KG1 (cell line): Measurements from ENCODE around the gene TTLL10.

Experiments
- DNase-seq: peaks from one replicate; lab custom pipeline; 2025; lab: John Stamatoyannopoulos, UW

TTLL10 gene

DNA sequence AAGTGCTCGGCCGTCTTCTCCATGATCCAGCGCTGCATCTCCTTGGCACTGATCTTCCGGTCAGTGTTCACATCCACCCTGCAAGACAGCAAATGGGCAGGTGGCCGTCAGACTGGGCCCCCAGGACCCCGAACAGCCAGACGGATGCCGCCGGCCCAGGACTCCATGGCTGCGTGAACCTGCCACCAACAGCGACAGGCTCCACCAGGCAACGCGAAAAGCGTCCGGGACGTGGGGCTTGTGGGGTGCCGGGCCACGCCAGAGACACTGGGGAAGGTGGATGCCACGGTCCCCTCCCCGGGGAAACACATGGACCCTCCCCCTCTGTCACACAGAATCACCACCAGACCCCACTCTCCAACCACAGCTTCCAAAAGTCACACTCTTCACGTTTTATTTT, 50.2 kb downstream of the TTLL10 start:
- DNase-seq: no peak

DNA sequence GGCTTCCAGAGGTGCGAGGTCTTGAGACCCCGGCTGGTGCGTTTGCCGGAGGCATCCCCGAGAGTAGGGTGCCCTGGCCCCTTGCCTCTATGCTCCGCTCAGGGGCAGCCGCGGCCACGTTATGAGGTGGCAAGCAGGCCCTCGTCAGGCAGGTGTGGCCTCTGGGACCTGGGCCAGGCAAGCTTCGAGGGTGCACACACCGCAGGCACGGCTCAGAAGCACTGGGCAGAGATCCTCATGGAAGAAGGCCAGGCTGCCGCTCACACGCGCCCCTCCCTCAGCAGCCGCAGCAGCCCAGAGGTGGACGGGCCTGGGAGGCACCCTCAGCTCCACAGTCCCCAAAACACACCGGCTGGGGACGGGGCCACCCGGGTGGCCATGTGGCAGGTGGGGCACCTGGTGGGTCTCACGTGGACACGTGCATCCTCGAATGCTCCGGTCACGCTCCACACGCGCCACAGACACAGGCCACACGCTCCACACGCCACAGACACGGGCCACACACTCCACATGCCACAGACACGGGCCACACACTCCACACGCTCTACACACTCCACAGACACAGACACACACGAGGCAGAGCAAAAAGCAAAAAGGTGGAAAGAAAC, 51.7 kb downstream of the TTLL10 start:
- no peak for DNase-seq

DNA sequence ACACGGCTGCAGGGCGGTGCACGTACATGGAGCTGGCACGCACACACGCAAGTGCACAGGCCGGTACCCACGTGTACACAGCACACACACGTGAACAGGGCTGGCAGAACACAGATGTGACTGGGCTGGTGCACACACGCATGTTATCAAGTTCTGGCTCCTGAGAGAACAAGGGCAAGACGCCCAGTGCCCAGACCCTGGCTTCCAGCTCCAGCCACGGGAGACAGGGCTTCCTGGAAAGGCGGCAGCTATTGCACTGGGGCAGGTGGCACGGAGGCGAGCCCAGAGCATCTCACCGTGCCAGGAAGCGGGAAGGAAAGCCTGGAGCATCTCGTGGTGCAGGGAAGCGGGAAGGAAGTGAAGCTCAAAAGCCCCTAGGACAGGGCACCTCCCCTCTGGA, 52.2 kb downstream of the TTLL10 start:
- no peak for DNase-seq

DNA sequence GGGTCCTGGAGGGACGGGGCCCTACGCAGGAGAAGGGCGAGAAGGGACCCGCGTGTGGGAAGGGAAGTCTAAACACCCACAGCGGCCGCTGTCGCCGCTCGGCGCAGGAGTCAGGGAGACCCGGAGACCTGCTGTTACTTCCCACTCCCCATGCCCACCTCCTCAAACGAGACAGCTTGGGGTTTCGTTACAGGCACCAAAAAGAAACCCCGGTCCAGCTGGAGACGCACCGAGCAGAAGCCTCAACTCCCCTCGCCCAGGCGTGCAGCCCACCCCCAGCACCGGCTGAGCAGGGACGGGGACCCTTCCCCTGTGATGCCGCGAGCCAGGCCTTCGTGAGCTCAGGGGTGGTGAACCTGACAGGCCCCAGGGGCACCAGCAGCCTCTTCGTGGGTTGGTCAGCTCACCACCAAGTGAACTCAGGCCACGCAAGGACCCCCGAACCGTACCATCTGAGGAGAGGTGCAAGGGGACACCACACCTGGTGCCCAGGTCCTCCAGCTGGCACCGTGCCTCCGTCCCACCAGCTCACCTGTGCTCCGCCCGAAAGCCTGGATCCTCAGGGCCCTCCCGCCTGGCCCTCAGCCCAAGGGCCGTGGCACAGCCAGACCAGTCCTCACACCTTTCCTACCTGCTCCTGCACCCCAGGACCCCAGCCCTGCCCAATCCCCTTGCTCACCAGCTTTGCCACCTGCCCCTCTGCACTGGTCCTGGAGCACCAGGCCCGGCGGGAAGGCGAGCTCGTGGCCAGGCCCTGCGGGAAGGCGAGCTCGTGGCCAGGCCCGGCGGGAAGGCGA, 53.1 kb downstream of the TTLL10 start:
- DNase-seq: no peak

DNA sequence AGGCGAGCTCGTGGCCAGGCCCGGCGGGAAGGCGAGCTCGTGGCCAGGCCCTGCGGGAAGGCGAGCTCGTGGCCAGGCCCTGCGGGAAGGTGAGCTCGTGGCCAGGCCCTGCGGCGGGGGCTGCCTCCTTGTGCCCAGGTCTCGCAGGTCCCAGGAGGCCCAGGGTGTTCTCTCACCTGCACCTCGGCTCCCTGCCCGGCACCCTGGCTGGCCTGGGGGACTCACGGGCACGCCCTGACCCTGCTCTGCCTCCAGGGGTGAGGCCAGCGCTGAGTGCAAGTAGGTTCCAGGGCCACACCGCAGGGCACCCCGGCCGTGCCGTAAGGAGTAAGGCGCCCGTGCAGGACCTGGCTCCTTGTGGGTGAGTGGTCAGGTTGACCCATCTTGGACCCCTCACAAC, 53.7 kb downstream of the TTLL10 start:
- DNase-seq: no peak

DNA sequence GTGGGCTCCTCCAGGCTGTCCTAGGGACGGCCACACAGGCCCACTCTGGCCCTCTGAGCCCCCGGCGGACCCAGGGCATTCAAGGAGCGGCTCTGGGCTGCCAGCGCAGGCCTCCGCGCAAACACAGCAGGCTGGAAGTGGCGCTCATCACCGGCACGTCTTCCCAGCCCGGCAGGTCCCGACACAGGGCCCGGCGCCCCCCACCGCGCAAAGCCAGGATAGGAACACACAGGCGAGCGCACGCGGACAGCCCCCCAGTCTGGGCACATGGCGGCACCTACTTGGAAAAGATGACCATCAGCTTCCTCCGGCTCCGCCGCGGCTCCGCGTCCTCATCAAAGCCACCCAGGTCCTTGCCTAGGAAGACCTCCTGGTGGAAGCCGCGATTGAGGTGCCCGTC, 54.5 kb downstream of the TTLL10 start:
- DNase-seq: no peak

DNA sequence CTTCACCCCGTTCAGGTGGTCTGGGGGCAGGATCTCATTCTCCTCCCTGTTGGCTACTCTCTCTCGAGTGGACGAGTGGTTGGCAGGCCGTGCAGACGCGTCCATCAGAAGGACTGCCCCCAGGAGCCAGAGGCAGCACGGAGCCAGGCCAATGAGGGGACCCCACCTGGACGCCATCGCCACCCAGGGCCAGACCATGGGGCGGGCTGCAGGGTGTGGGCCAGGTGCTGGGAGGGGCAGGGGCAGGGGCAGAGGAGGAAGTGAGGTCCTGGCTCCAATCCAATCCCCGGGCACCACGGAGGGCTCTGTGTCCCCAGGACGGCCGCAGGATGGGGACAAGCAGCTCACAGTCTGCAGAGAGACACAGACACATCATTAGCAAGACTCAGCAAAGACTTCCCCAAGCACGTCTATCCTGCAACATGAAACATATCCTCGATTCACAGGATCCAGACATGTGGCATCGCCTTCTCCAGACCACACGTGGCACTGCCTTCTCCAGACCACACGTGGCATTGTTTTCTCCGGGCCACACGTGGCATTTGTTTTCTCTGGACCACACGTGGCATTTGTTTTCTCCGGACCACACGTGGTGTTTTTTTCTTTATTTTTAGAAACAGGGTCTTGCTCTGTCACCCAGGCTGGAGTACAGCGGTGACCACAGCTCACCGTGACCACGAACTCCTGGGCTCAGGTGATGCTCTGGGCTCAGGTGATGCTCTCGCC, 55.1 kb downstream of the TTLL10 start:
- no peak for DNase-seq

DNA sequence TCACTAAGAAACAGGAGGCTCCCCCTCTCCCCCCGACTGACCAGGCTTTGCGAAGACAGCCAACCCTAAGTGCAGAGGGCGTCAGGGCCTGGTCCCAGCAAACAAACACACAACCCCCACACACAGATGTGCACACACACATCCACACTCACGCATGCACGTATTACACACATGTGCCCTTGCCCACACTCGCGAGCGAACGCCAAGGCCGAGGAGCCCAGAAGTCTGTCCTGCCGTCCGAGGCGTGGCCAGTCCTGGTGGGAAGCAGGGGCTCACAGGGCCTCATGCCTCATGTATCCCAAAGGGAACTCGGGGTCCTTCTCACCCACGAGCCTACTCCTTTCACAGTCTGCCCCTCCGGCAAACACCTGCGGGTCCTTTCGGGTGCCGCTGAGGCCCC, 56.1 kb downstream of the TTLL10 start:
- DNase-seq: no peak

DNA sequence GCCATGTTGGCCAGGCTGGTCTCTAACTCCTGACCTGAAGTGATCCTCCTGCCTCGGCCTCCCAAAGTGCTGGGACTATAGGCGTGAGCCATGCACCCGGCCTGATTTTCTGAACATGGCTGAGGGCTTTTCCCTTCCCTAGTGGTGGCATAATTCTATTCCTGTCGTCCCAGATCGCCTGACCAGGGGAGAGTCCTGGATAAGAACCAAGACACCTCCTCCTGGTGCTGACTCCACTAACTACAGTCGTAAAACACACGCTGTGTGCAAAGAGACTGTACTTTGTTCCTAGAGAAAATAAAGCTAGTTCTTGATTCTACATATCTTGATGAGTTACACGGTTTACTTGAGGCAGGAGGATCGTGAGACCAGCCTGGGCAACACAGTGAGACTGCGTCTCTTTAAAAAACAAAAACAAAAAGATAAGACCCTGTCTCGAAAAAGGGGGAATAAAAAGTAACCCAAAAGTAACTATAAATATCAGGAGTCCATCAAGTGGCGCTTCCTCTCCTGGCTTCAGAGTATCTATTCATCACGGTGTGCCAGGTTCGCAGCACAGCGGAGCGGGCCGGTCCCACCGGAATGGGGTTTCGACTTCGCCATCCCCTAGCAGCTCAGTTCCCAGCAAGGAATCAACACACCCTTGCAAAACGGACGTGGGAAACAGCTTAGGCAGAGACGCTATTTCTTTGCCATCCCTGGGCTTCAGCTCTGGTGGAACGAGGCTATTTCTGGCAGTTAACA, 57.1 kb downstream of the TTLL10 start:
- DNase-seq: no peak

DNA sequence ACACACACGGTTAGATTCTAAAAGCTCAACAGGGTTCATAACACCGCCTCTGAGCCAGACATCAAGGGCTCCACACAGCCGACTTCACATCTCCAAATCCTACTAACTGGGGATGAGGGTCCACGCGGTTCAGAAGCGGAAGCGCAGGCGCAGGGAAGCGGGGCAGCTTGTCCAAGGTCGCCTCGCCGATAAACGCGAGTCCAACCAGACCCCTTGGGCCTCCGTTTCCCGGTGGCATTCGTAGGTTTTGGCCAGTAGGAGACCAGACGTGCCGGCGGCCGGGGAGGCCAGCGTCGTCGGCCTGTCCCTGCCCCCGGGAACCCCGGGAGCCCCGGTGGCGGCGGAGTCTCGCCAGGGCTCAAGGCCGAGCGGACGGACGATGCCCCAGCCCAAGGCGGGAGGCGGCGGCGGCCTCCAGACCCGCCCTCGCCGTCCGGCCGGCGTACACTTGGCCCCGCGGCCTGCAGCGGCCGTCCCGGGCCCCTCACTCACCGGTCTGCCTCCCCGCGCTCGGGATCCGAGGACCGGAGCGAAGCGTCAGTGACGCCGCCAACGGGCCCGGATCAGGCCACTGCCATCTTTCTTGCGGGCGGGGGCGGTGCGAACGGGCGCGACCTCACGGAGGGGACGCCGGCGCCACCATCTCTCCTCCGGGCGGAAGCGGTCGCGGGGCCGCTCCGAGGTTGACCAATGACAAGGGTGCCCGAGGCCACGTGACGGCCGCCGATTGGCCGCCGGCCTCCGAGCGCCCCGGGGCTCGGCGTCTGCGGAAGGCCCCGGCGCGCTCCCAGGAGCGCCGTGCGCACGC, 57.9 kb downstream of the TTLL10 start, which contains the start of gene SDF4:
Gene SDF4 (minus strand): TSS at position 602 of the 808 bp plus-strand sequence. CDS start 3,229 bp downstream, outside the sequence.
- peak; percentile 80 for DNase-seq

DNA sequence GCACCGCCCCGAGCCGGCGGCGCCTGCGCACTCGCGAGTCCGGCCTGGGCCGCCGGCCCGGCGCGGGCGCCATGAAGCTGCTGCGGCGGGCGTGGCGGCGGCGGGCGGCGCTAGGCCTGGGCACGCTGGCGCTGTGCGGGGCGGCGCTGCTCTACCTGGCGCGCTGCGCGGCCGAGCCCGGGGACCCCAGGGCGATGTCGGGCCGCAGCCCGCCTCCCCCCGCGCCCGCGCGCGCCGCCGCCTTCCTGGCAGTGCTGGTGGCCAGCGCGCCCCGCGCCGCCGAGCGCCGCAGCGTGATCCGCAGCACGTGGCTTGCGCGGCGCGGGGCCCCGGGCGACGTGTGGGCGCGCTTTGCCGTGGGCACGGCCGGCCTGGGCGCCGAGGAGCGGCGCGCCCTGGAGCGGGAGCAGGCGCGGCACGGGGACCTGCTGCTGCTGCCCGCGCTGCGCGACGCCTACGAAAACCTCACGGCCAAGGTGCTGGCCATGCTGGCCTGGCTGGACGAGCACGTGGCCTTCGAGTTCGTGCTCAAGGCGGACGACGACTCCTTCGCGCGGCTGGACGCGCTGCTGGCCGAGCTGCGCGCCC, 58.6 kb downstream of the TTLL10 start, which contains the start of gene B3GALT6:
Gene B3GALT6 (plus strand): TSS at position 30 of the 588 bp plus-strand sequence. CDS start 42 bp downstream, at position 72.
- DNase-seq: no peak

DNA sequence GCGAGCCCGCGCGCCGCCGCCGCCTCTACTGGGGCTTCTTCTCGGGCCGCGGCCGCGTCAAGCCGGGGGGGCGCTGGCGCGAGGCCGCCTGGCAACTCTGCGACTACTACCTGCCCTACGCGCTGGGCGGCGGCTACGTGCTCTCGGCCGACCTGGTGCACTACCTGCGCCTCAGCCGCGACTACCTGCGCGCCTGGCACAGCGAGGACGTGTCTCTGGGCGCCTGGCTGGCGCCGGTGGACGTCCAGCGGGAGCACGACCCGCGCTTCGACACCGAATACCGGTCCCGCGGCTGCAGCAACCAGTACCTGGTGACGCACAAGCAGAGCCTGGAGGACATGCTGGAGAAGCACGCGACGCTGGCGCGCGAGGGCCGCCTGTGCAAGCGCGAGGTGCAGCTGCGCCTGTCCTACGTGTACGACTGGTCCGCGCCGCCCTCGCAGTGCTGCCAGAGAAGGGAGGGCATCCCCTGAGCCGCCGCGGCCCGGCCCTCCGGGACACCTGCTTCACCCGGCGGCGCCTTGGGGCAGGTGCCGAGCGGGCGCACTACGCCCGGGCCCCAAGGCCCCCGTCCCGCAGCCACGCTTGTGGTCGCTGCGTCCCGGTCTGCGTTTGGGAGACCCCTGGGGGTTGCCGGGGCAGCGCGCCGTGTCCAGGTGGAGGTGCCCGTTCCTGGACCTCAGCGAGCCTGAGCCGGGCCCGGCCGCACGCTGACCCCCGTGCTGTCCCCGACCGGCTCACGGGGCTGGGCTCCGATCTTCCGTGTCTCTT, 59.3 kb downstream of the TTLL10 start:
- DNase-seq: no peak

DNA sequence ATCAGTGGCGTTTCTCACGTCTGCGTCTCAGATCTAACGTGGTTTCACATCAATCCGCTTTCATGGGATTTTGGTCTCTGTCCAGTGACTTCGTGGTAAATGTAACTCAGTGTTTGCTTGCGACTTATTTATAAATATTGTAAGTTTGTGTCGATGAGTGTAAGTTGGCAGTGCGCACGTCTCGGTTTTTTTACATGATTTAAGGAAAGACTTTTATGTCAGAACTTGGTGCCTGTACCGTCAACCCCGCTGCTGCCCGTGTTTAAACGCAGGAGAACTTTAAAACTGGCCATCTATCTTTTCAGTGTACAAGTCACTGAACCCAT, 59.9 kb downstream of the TTLL10 start:
- DNase-seq: no peak

DNA sequence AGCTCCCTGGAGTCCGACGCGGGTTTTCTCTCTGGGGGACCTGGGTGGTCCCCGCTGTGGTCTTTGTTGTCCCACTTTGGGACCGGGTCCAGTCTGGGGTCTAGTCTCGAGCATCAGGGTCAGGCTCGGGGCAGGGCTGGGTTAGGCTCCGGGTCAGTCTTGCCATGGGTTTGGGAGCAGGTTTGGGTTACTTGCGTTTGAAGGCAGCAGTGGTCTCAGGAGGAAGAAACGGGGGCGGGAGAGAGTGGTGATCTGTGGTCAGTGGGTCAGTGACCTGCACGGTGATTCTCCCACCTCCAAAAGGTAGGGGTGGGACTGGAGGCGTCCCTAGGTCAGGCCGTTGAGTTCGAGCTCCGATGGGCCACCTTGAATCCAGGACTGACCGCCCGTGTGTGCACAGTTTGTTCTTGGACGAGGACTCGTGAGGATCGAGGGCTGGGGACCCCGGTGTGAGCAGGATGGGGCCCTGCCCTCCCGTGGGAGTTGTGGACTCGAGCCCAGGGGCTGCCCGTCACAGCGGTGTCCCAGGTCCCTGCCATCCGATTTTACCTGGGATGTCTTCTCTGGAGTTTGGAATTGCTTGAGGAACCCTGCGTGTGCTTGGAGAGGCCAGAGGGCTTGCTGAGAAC, 60.6 kb downstream of the TTLL10 start:
- no peak for DNase-seq

DNA sequence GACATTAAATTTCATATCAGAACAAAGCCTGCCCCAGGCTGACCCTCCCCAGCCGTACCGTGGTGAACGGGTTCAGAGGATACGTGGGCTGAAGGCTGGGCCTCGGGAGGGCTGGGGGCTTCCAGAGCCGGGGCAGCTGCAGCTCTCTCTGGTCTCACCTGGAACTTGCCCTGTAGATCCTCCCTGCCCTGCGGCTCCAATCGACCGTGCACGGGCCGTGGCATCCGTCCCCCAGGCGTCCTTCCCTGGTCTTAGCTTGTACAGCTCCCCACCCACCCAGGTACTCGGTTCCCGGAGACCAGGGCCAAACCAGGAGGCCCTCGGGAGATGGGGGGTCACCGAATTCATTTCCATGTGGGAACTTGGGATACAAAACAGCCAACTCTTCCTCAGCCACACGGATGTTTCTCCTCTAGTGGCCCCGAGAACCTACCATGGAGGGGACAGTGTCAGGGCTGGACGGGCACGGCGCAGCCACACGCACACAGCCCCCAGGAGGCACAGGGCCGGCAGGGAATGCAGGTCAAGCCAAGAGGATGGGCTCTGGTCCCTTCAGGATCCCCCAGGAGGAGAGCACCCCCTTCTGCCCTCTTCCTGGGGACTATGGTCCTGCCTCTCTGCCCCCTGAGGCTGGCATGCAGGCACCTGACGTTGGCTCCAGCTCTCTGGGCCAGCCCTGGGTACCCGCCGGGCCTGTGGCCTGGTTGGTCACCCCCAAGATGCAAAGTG, 61.5 kb downstream of the TTLL10 start:
- DNase-seq: no peak

DNA sequence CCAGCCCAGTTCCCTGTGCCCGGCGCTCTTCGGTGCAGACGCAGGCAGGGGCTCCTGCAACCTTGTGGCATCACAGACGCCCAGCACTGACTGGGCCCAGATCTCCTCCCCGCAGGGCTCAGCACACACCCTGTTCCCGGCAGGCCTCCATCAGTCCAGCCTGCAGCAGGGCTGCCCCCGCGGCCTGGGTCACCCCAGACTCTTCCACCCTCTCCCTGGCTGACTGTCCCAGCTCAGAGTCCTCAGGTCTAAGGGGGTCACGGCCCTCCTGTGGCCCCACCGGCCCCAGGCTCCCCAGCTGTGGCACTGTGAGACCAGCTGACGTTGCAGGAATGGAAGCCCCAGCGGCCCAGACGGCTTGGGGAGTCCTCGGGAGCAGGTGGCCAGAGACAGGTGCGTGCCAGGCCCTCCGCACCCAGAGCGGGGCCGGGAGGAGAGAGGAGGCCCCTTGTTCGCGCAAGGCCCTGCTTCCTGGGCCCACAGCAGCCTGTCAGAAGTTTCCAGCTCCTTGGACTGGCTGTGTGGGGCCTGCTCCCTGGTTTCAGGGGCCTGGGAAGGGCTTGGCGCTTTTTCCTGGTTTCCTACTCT, 62.6 kb downstream of the TTLL10 start:
- DNase-seq: no peak

DNA sequence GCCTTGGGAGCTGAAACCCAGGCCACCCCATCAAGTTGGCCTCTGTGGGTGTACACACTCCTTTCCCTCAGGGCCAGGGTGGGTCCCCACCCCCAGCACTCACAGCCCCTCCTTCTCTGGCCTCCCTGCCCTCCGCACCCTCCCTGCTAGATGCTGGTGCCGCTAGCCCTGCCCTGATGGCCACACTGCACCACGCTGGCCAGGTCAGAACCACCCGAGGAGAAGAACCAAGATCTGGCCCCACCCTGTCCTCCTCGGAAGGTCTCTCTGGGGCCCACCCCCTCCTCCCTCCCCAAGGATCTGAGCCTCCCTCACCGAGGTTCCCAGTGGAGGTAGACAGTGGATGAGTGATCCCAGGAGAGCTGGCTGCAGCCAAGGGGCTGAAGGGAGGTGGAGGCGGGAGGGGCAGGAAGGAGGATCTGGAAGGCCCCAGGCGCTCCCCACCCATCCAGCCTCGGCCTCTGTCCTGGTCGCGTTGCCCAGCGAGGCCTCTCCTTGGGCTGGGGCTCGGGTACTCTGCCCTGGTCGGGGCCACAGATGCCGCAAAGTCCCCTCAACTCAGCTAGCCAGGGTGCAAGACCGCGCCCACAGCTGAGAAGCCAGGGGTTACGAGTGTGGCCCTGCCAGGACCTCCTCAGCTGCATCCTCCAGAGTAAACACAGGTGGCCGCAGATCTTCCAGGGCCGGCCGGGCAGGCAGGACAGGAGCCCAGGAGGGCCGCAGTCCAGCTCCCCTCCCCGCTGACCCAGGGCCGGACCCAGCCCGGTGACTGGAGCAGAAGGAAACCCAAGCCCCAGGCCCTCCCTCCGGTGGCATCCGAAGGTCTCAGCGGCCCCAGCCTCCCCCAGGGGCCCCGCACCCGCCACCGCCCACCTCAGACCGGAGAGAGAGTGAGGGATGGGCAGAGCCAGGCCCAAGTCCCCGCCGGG, 63.5 kb downstream of the TTLL10 start:
- DNase-seq: no peak
